Right lung (tissue), 5 donors: ENCODE measurements around the gene RASSF4. TPM values are rescaled to one million over a fixed set of nuclear protein-coding genes. Genes with fewer than 3 reads are reported as not detected.

Experiments
- DNase-seq, 2 donors: peaks; one replicate each; pipeline ENCODE4 v3.0.0-alpha.2; 2013
- polyA plus RNA-seq, 5 donors: library from polyadenylated mRNA; unstranded; fragments of 120-200 nt; gene quantifications; one replicate each; pipeline versions ENCODE4 v1.2.1 to v1.2.3, GENCODE V29; 2013; ENCODE audit warnings: inconsistent platforms in 1 of 5, low replicate concordance in 1 of 5; ENCODE audit not compliant: insufficient read length in 5 of 5, insufficient read depth in 1 of 5

The RASSF4 gene
- polyA plus RNA-seq, 5 donors, result 17.3 to 24.6 (median 18.7) TPM

GRCh38 chr10:44946205-44946604, 13.4 kb upstream of the RASSF4 start:
- no peak for DNase-seq

GRCh38 chr10:44947371-44948152, 12.0 kb upstream of the RASSF4 start:
- no peak for DNase-seq

GRCh38 chr10:44948642-44949041, 11.0 kb upstream of the RASSF4 start:
- no peak for DNase-seq

GRCh38 chr10:44949127-44949802, 10.3 kb upstream of the RASSF4 start:
- no peak for DNase-seq

- no peak for DNase-seq
Measured at GRCh38 chr10:44949915-44950314, 9.7 kb upstream of the RASSF4 start.

- no peak for DNase-seq
Measured at GRCh38 chr10:44950326-44951225, 9.0 kb upstream of the RASSF4 start.

- no peak for DNase-seq
Measured at GRCh38 chr10:44951576-44952226, 7.9 kb upstream of the RASSF4 start.

- no peak for DNase-seq
Measured at GRCh38 chr10:44952779-44953231, 6.8 kb upstream of the RASSF4 start.

- no peak for DNase-seq
Measured at GRCh38 chr10:44954042-44954441, 5.6 kb upstream of the RASSF4 start.

GRCh38 chr10:44954962-44955361, 4.6 kb upstream of the RASSF4 start:
- DNase-seq, result no peak

GRCh38 chr10:44955413-44956070, 4.1 kb upstream of the RASSF4 start:
- DNase-seq, result no peak

GRCh38 chr10:44956226-44956625, 3.4 kb upstream of the RASSF4 start:
- DNase-seq, result no peak

GRCh38 chr10:44956717-44957706, 2.6 kb upstream of the RASSF4 start:
- no peak for DNase-seq

- no peak for DNase-seq
Measured at GRCh38 chr10:44958196-44958897, 1.3 kb upstream of the RASSF4 start.

- DNase-seq, result no peak
Measured at GRCh38 chr10:44958898-44959246, 730 bp upstream of the RASSF4 start.

GRCh38 chr10:44960088-44960460, 472 bp downstream of the RASSF4 start:
- no peak for DNase-seq

- DNase-seq, result no peak
Measured at GRCh38 chr10:44960482-44961229, 1.1 kb downstream of the RASSF4 start.

GRCh38 chr10:44961230-44961571, 1.6 kb downstream of the RASSF4 start:
- DNase-seq, result no peak
